ENCODE measurements around the gene AUTS2. TPM values are rescaled to one million over a fixed set of nuclear protein-coding genes. Genes with fewer than 3 reads are reported as not detected.
A peak's percentile ranks its signal among the peaks of the same experiment; 100 is the strongest.

AUTS2 gene
- total and polyA plus RNA-seq, 2 donors (not counting 1 experiment from before 2014, with no cell fraction given): 0.60 to 9.1 TPM

DNA sequence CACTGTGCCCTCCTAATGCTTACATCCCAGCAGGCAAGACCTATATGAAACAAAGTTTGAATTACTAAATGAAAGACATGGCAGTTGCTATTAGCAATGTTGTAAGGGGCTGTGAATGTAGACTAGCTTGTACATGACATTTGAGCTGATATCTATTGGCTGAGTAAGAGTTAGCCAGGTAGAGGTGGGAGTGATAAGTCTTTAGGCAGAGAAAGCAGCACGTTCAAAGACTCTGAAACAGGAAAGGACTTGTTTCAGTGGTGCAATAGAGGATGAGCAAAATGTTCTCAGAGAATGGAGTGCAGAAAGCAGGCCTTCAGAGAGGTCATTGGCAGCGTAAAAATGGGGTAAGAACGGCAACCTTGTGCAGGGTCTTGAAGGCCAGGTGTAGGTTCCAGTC lies 687.6 kb downstream of the AUTS2 start:
- no peak for DNase-seq (ENCODE audit: low read depth in 2 of 2)

GRCh38 chr7:70288781-70289456 lies 690.6 kb downstream of the AUTS2 start:
- Histone ChIP-seq H2AFZ (ENCODE audit: low read length) (no peak overlapping the region), H3K4me3 (replicated peaks in 1 of 4; ENCODE audit: control extremely low read depth in 1 of 4, insufficient read depth in 1 of 4, low read depth in 3 of 4, low read length in 4 of 4) (no peak overlapping the region), H3K79me2 (ENCODE audit: control insufficient read depth, insufficient read depth, low read length) (no peaks in the 10 kb centered on the region), H3K27me3 (ENCODE audit: control insufficient read depth, insufficient read depth, low read length) (no peaks in the 10 kb centered on the region), H3K9ac (ENCODE audit: insufficient read depth, low read length) (no peak overlapping the region), H3K4me1 (ENCODE audit: control insufficient read depth, extremely low read depth, insufficient read depth, low read length) (no peaks in the 10 kb centered on the region), H3K36me3 (ENCODE audit: control insufficient read depth, insufficient read depth, low read length) (no peaks in the 10 kb centered on the region), H3K4me2 (ENCODE audit: extremely low read depth, insufficient read depth, low read length) (peak overlapping the region; percentile 44), H3K9me3 (ENCODE audit: control insufficient read depth, insufficient read depth, low read depth, low read length) (no peaks in the 10 kb centered on the region), H3K27ac (ENCODE audit: insufficient read depth, low read length) (no peak overlapping the region), H4K20me1 (ENCODE audit: control insufficient read depth, extremely low read depth, insufficient read depth, low read length) (no peaks in the 10 kb centered on the region)
- peak; percentile 35 to 51 for DNase-seq (ENCODE audit: low read depth in 2 of 2)
- TF ChIP-seq EZH2 (IDR thresholded peaks at IDR 0.05; ENCODE audit: low read length, missing control alignments) (no peak), CTCF (conservative IDR thresholded peaks at IDR 0.05 in 1 of 2, IDR thresholded peaks at IDR 0.05 in 1 of 2; ENCODE audit: low read depth in 1 of 2, low read length in 2 of 2) (no peak)

More for the DNA sequence above, 687.6 kb downstream of the AUTS2 start:
- Histone ChIP-seq H2AFZ (ENCODE audit: low read length) (no peak overlapping the region), H3K9me3 (ENCODE audit: control insufficient read depth, insufficient read depth, low read depth, low read length) (no peaks in the 10 kb centered on the region), H3K9ac (ENCODE audit: insufficient read depth, low read length) (no peak overlapping the region), H3K36me3 (ENCODE audit: control insufficient read depth, insufficient read depth, low read length) (no peaks in the 10 kb centered on the region), H3K27ac (ENCODE audit: insufficient read depth, low read length) (no peak overlapping the region), H3K27me3 (ENCODE audit: control insufficient read depth, insufficient read depth, low read length) (no peaks in the 10 kb centered on the region), H3K4me1 (ENCODE audit: control insufficient read depth, extremely low read depth, insufficient read depth, low read length) (no peaks in the 10 kb centered on the region), H4K20me1 (ENCODE audit: control insufficient read depth, extremely low read depth, insufficient read depth, low read length) (no peaks in the 10 kb centered on the region), H3K4me3 (replicated peaks in 1 of 4; ENCODE audit: control extremely low read depth in 1 of 4, insufficient read depth in 1 of 4, low read depth in 3 of 4, low read length in 4 of 4) (no peak overlapping the region), H3K4me2 (ENCODE audit: extremely low read depth, insufficient read depth, low read length) (no peak overlapping the region), H3K79me2 (ENCODE audit: control insufficient read depth, insufficient read depth, low read length) (no peaks in the 10 kb centered on the region)
- TF ChIP-seq EZH2 (IDR thresholded peaks at IDR 0.05; ENCODE audit: low read length, missing control alignments) (no peak), CTCF (conservative IDR thresholded peaks at IDR 0.05 in 1 of 2, IDR thresholded peaks at IDR 0.05 in 1 of 2; ENCODE audit: low read depth in 1 of 2, low read length in 2 of 2) (no peak)

DNA sequence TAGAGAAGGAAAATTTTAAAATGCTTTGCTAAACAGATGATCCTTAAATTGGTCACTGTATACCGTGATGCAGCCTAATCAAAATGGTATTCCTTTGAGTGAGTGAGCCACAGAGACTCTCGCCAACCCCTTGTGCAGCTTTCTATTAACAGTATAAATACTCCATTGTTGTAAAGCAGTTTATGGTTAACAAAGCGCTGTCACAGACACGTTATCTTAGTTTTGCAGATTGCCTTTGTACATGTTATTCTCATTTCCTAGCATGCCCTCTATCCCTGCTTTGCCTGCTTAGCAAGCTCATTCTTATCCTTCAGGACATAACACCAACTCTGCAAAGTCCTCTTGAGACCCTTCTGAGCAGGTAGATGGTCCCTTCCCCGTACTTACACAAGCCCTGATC lies 694.4 kb downstream of the AUTS2 start:
- no peaks in the 10 kb centered on the region for H3K4me1 ChIP-seq (ENCODE audit: control insufficient read depth, extremely low read depth, insufficient read depth, low read length)
- no peaks in the 10 kb centered on the region for H3K36me3 ChIP-seq (ENCODE audit: control insufficient read depth, insufficient read depth, low read length)
- H3K4me2 ChIP-seq (ENCODE audit: extremely low read depth, insufficient read depth, low read length): no peak overlapping the region
- H3K27me3 ChIP-seq (ENCODE audit: control insufficient read depth, insufficient read depth, low read length): no peaks in the 10 kb centered on the region
- H3K9me3 ChIP-seq (ENCODE audit: control insufficient read depth, insufficient read depth, low read depth, low read length): no peaks in the 10 kb centered on the region
- no peak overlapping the region for H3K9ac ChIP-seq (ENCODE audit: insufficient read depth, low read length)
- H3K27ac ChIP-seq (ENCODE audit: insufficient read depth, low read length): no peak overlapping the region
- H2AFZ ChIP-seq (ENCODE audit: low read length): no peak overlapping the region
- no peak for DNase-seq (ENCODE audit: low read depth in 2 of 2)
- H3K79me2 ChIP-seq (ENCODE audit: control insufficient read depth, insufficient read depth, low read length): no peaks in the 10 kb centered on the region
- no peaks in the 10 kb centered on the region for H4K20me1 ChIP-seq (ENCODE audit: control insufficient read depth, extremely low read depth, insufficient read depth, low read length)
- H3K4me3 ChIP-seq (replicated peaks in 1 of 4; ENCODE audit: control extremely low read depth in 1 of 4, insufficient read depth in 1 of 4, low read depth in 3 of 4, low read length in 4 of 4): no peak overlapping the region
- TF ChIP-seq EZH2 (IDR thresholded peaks at IDR 0.05; ENCODE audit: low read length, missing control alignments): no peak
- no peak for TF ChIP-seq CTCF (conservative IDR thresholded peaks at IDR 0.05 in 1 of 2, IDR thresholded peaks at IDR 0.05 in 1 of 2; ENCODE audit: low read depth in 1 of 2, low read length in 2 of 2)
